ENCODE results near the gene RFX6.
A peak's percentile ranks its signal among the peaks of the same experiment; 100 is the strongest.
"Not testable (repeated sequence)": the region's sequence is repeated elsewhere in the genome, so short reads cannot be mapped to it uniquely, and the experiment has no call there.

RFX6 gene, protein sequence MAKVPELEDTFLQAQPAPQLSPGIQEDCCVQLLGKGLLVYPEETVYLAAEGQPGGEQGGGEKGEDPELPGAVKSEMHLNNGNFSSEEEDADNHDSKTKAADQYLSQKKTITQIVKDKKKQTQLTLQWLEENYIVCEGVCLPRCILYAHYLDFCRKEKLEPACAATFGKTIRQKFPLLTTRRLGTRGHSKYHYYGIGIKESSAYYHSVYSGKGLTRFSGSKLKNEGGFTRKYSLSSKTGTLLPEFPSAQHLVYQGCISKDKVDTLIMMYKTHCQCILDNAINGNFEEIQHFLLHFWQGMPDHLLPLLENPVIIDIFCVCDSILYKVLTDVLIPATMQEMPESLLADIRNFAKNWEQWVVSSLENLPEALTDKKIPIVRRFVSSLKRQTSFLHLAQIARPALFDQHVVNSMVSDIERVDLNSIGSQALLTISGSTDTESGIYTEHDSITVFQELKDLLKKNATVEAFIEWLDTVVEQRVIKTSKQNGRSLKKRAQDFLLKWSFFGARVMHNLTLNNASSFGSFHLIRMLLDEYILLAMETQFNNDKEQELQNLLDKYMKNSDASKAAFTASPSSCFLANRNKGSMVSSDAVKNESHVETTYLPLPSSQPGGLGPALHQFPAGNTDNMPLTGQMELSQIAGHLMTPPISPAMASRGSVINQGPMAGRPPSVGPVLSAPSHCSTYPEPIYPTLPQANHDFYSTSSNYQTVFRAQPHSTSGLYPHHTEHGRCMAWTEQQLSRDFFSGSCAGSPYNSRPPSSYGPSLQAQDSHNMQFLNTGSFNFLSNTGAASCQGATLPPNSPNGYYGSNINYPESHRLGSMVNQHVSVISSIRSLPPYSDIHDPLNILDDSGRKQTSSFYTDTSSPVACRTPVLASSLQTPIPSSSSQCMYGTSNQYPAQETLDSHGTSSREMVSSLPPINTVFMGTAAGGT

GRCh38 chr6:116876635-116877611, at the start of gene RFX6:
Gene RFX6 (plus strand): TSS chr6:116877242. CDS start chr6:116877276, 34 bp downstream.
- DNase-seq = no peak

GRCh38 chr6:116827561-116828240, 49.3 kb upstream of the RFX6 start:
- no peak for DNase-seq

DNA sequence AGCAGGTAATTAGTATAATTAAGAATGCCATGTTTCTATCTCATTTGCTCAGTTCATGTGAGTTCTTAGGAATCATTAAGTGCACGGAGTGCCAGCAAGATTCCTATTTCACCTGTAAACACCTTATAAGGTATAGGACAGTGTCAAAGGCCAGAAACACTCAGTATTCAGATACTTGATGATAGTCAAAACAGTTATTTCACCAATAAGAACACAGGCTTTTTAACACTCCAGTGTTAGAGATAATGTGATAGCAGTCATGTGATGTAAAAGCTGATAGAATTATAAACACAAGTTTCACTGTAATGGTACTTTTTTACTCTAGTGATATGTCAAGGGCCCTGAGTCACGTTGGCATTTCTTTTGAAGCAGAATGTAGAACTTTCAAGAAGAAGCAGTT, 48.1 kb upstream of the RFX6 start, which contains the start of gene GPRC6A:
Gene GPRC6A (minus strand): TSS at position 101 of the 400 bp plus-strand sequence. CDS start 70 bp downstream, at position 31.
- DNase-seq = no peak

GRCh38 chr6:116834526-116834925, 42.5 kb upstream of the RFX6 start:
- DNase-seq = not testable (repeated sequence)

GRCh38 chr6:116836606-116837342, 40.3 kb upstream of the RFX6 start:
- no peak for DNase-seq

- peak; percentile 22 for DNase-seq
Observed at GRCh38 chr6:116840091-116840490, 37.0 kb upstream of the RFX6 start.

- no peak for DNase-seq
Observed at GRCh38 chr6:116842459-116842858, 34.6 kb upstream of the RFX6 start.

GRCh38 chr6:116847227-116847626, 29.8 kb upstream of the RFX6 start:
- peak; percentile 26 for DNase-seq

- DNase-seq = no peak
Observed at GRCh38 chr6:116858060-116858459, 19.0 kb upstream of the RFX6 start.

GRCh38 chr6:116859264-116859663, 17.8 kb upstream of the RFX6 start:
- DNase-seq = no peak

DNA sequence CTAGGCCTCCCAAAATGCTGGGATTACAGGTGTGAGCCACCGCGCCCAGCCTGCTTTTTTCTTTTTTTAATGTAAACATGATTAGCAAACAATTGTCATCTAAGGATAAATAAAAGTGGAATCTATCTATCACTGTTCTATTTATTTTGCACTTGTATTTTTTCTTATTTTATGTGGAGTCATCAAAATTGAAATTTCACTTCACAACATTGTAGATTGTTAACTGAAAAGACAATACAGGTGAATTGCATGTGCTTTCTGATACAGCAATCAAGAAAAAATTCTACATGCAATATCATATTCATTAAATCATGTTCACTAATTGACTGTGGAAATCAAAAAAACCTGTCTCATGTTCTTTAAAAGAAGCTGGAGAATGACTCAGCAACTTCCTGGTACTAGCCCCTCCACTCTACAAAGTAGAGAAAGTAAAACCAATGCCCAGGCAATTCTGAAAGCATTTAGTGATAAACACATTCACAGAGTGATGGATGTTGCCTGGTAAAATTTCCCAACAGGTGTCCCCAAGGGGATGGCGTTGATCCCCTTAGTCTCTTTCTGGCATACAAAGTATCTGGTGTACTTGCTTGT, 10.7 kb upstream of the RFX6 start:
- no peak for DNase-seq

GRCh38 chr6:116872771-116873170, 4.3 kb upstream of the RFX6 start:
- no peak for DNase-seq

DNA sequence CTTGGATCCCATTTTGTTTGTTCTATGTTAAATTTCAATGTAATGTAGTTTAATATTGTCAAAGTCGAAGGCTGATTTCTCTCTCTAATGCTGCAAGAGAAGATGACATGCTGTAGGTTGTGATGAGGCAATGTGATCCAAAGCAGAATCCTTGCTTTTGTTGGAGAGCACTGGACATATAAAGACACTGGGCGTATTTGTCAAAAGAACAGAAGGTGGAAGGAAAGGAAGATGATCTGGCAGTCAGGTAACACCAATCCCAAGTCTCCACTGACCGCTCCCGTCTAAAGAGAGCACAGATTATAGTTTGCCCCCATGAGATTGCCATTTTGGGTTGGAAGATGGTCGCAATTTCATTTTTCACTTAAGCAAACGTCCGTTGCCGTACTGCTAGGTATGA, 935 bp upstream of the RFX6 start:
- DNase-seq = no peak

DNA sequence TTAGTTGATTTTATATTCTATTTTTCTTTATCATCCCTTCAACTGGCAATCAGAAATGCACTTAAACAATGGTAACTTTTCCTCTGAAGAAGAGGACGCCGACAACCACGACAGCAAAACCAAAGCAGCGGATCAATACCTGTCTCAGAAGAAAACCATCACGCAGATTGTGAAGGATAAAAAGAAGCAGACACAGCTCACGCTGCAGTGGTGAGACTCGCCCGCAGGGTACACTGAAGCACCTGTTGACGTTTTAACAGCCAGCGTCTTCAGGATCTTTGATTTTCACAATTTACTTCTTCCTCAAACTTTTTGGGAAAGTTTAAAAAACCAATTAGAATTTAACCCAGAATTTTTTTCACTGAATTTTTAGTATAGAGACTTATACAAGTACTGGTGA, 701 bp downstream of the RFX6 start:
- no peak for DNase-seq

DNA sequence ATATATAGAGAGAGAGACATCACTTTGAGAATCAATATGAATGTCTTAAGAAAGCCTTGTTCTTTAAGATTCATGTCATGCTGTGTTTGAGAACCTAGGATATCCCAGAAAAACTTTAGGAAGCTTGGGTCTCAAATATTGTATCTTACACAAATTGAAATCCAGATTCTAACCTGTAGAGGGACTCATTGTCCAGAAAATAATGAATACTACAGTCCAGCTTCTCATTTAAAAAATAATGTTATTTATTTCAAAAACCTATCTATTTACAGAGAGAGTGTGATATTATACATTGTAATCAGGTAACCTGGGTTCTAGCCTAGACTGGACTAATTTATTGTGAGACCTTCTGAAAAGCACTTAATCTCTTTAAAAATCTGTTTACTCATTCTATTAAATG, 4.2 kb downstream of the RFX6 start:
- DNase-seq = no peak

GRCh38 chr6:116883005-116883404, 6.0 kb downstream of the RFX6 start:
- DNase-seq = no peak

GRCh38 chr6:116884530-116884929, 7.5 kb downstream of the RFX6 start:
- no peak for DNase-seq

DNA sequence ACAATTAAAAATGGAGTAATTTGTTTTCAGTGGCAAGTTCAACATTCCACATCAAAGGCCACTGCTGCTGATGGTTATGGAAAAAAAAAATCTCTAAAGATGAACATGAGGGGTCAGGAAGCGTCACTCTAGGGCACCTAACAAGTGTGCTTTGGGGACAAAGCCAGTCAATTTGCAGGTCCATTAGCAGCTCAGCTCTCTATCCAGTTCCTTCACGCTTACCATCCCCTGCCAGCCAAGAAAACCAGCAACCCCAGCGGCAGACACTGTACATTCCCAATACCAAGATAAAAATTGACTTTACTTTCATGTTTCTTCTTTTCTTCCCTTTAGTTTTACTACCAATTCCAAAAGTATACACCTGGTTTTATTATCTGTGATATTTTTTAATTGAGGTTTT, 10.1 kb downstream of the RFX6 start:
- DNase-seq = no peak

DNA sequence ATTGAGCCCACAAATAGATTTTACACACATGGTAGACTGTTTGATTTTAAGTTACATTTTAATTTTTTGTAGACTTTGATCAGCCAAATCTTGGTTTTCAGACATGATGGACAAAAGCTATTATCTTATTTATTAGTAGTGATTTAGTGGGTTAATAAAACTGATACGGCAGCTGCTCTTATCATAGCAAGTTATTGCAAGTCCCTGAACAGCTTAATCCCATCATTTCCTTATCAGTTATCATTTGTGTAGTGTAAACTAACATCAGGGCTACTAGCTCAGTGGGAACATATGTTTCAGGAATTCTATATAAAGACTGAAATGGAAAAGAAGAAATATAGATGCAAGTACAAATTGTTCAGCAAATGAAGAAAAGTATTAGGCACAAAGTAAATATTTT, 10.9 kb downstream of the RFX6 start:
- no peak for DNase-seq

GRCh38 chr6:116888732-116889360, 11.8 kb downstream of the RFX6 start:
- no peak for DNase-seq

Measured in fibroblast of upper back skin (primary cell).